Trophoblast cell (in vitro differentiated cells and primary cell): ENCODE results near the gene BCO1.

Experiments used
- DNase-seq, 2 donors: peaks; one replicate each; pipeline ENCODE4 v3.0.0-alpha.2; 2016
- H2AFZ ChIP-seq: 2 replicates; pipeline ENCODE4 v1.6.1; 2013; ENCODE audit warnings: low read length, moderate library complexity, mild to moderate bottlenecking; ENCODE audit not compliant: insufficient read depth, poor library complexity
- H2AK5ac ChIP-seq: 2 replicates; pipeline ENCODE4 v1.6.1; 2013; ENCODE audit warnings: mild to moderate bottlenecking, low read length
- H2BK120ac ChIP-seq: 2 replicates; pipeline ENCODE4 v1.6.1; 2013; ENCODE audit warnings: low read length, mild to moderate bottlenecking, moderate library complexity; ENCODE audit not compliant: insufficient read depth, poor library complexity
- H2BK12ac ChIP-seq: 2 replicates; pipeline ENCODE4 v1.6.1; 2013; ENCODE audit warnings: mild to moderate bottlenecking, low read length, moderate library complexity
- H2BK5ac ChIP-seq: 2 replicates; pipeline ENCODE4 v1.6.1; 2013; ENCODE audit warnings: low read length, low read depth, moderate library complexity, mild to moderate bottlenecking; ENCODE audit not compliant: poor library complexity
- H3K14ac ChIP-seq: 2 replicates; pipeline ENCODE4 v1.6.1; 2013; ENCODE audit warnings: mild to moderate bottlenecking, low read length
- H3K18ac ChIP-seq: 2 replicates; pipeline ENCODE4 v1.6.1; 2013; ENCODE audit warnings: mild to moderate bottlenecking, low read length
- H3K23ac ChIP-seq: 2 replicates; pipeline ENCODE4 v1.6.1; 2013; ENCODE audit warnings: low read length
- H3K27ac ChIP-seq: 2 replicates; pipeline ENCODE4 v1.5.1; 2013; ENCODE audit warnings: low read depth, mild to moderate bottlenecking, inconsistent platforms, low read length, moderate library complexity
- H3K27me3 ChIP-seq: 2 replicates; pipeline ENCODE4 v1.6.1; 2013; ENCODE audit warnings: inconsistent platforms, mild to moderate bottlenecking, low read length, moderate library complexity; ENCODE audit not compliant: insufficient read depth
- H3K36me3 ChIP-seq, 2 experiments: 1 replicate in 1 of 2; 2 replicates in 1 of 2; pipeline ENCODE4 v1.6.1; 2013; ENCODE audit warnings: low read length in 2 of 2, mild to moderate bottlenecking in 2 of 2, moderate library complexity in 1 of 2; ENCODE audit not compliant: insufficient read depth in 2 of 2, control insufficient read depth in 1 of 2
- H3K4ac ChIP-seq: 2 replicates; pipeline ENCODE4 v1.6.1; 2013; ENCODE audit warnings: low read depth, mild to moderate bottlenecking, low read length, moderate library complexity
- H3K4me1 ChIP-seq, 2 experiments: 1 replicate in 1 of 2; 2 replicates in 1 of 2; pipeline ENCODE4 v1.6.1; 2013; ENCODE audit warnings: low read length in 2 of 2, mild to moderate bottlenecking in 2 of 2, moderate library complexity in 1 of 2; ENCODE audit not compliant: insufficient read depth in 2 of 2, control insufficient read depth in 1 of 2
- H3K4me2 ChIP-seq: 2 replicates; pipeline ENCODE4 v1.6.1; 2013; ENCODE audit warnings: inconsistent platforms, mild to moderate bottlenecking, low read length, moderate library complexity
- H3K4me3 ChIP-seq: 2 replicates; pipeline ENCODE4 v1.5.1; 2013; ENCODE audit warnings: mild to moderate bottlenecking, low read depth, low read length, inconsistent platforms
- H3K79me1 ChIP-seq: one replicate; pipeline ENCODE4 v1.6.1; 2013; ENCODE audit warnings: low read length
- H3K79me2 ChIP-seq: 2 replicates; pipeline ENCODE4 v1.6.1; 2013; ENCODE audit warnings: low read length, mild to moderate bottlenecking; ENCODE audit not compliant: control insufficient read depth, insufficient read depth, poor library complexity
- H3K9ac ChIP-seq: 2 replicates; pipeline ENCODE4 v1.6.1; 2013; ENCODE audit warnings: mild to moderate bottlenecking, low read length
- H3K9me3 ChIP-seq: 2 replicates; pipeline ENCODE4 v1.6.1; 2013; ENCODE audit warnings: low read depth, mild to moderate bottlenecking, control low read depth, inconsistent platforms, low read length; ENCODE audit not compliant: insufficient read depth
- H4K12ac ChIP-seq: 2 replicates; pipeline ENCODE4 v1.6.1; 2013; ENCODE audit warnings: low read depth, mild to moderate bottlenecking, low read length, moderate library complexity
- H4K8ac ChIP-seq: 2 replicates; pipeline ENCODE4 v1.6.1; 2013; ENCODE audit warnings: low read depth, mild to moderate bottlenecking, low read length, moderate library complexity
- H4K91ac ChIP-seq: one replicate; pipeline ENCODE4 v1.6.1; 2013; ENCODE audit warnings: low read depth, mild to moderate bottlenecking, low read length, moderate library complexity
- WGBS: extraction: QIAGEN DNeasy Blood & Tissue Kit; methylation state at CpG from one replicate; pipeline ENCODE4 v1.1.7; 2013; ENCODE audit warnings: missing lambda C conversion rate; ENCODE audit not compliant: insufficient read length, insufficient coverage; ENCODE audit errors: extremely low coverage; 5-methylcytosine and 5-hydroxymethylcytosine counted together

The BCO1 gene

GRCh38 chr16:81210807-81211206 lies 27.7 kb upstream of the BCO1 start:
- no peak for DNase-seq
- Histone ChIP-seq H2AK5ac (no peak overlapping the region), H3K27me3 (no peaks in the 10 kb centered on the region), H3K14ac (no peak overlapping the region), H4K12ac (no peak overlapping the region), H2AFZ (no peak overlapping the region), H2BK5ac (no peak overlapping the region), H3K27ac (no peak overlapping the region), H3K4ac (no peak overlapping the region), H3K4me2 (no peak overlapping the region), H3K18ac (no peak overlapping the region), H3K36me3 (no peaks in the 10 kb centered on the region), H3K9ac (no peak overlapping the region), H2BK12ac (no peak overlapping the region), H3K4me1 (no peaks in the 10 kb centered on the region), H4K8ac (no peak overlapping the region), H3K23ac (no peak overlapping the region), H3K9me3 (peaks cover 2% of the 10 kb centered on the region), H3K79me2 (no peaks in the 10 kb centered on the region), H3K79me1 (no peaks in the 10 kb centered on the region), H2BK120ac (no peak overlapping the region), H3K4me3 (no peak overlapping the region), H4K91ac (no peak overlapping the region)
- no CpG with 5 or more reads among the region's 3 CpGs for WGBS

DNA sequence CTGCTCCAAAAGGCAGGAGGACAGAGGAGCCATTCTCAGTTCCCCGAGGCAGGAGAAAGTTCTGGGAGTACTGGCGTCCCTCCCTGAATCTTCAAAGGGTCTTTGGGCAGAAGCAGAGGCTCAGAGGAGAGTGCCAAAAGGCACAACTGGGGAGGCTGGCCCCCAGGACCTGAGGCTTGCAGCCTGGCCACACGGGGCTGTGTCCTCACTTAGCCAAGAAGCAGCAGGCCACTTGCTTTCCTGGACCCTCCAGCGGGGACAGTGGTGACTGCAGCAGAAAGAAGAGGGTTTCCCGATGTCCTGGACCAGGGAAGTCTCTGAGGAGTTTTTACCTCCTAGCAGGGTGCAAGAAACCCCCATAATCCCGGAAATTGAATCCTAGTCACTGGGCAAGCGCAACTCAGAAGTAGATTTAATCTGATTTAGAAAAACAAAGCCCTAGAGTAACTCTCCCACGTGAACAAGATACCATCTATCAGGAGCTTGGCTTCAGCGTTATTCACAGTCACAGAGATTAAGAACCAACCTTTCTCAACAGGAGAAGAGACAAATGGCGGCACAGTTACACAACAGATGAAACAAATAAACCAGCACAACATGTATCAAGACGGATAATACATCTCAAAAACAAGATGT lies 25.5 kb upstream of the BCO1 start:
- no peak overlapping the region for H2BK5ac ChIP-seq
- no peaks in the 10 kb centered on the region for H3K27me3 ChIP-seq
- no peak overlapping the region for H3K27ac ChIP-seq
- no peak overlapping the region for H2AFZ ChIP-seq
- no peak overlapping the region for H4K12ac ChIP-seq
- no peaks in the 10 kb centered on the region for H3K79me2 ChIP-seq
- H2BK120ac ChIP-seq, result no peak overlapping the region
- peaks cover 2% of the 10 kb centered on the region for H3K9me3 ChIP-seq
- no peaks in the 10 kb centered on the region for H3K36me3 ChIP-seq
- H3K79me1 ChIP-seq, result no peaks in the 10 kb centered on the region
- WGBS, result no CpG with 5 or more reads among the region's 11 CpGs
- H4K8ac ChIP-seq, result no peak overlapping the region
- H3K4ac ChIP-seq, result no peak overlapping the region
- no peak overlapping the region for H2BK12ac ChIP-seq
- H3K4me1 ChIP-seq, result no peaks in the 10 kb centered on the region
- H3K18ac ChIP-seq, result no peak overlapping the region
- H3K4me2 ChIP-seq, result no peak overlapping the region
- H2AK5ac ChIP-seq, result no peak overlapping the region
- no peak overlapping the region for H3K14ac ChIP-seq
- no peak overlapping the region for H3K23ac ChIP-seq
- no peak overlapping the region for H3K9ac ChIP-seq
- DNase-seq, result no peak
- H4K91ac ChIP-seq, result no peak overlapping the region
- H3K4me3 ChIP-seq, result no peak overlapping the region

DNA sequence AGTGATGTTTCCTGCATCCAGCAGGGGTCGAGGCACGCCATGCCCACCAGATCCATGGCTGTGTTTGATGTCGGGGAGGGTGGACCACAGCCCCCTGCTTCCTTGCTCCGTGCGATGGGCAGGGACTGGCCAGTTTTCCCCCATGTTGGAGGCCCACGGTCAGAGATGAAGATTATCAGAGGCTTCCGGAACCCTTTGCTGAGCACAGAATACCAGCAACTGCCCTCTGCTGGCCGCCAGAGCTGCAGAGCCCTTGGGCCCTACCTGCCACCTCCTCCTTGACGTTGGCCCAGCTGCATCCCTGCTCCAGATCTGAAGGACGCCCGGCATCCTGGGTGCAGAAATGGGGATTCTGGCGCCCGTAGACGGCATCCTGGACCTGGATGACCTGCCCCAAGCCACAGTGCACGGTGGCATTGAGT lies 23.7 kb upstream of the BCO1 start:
- Histone ChIP-seq H2BK12ac (no peak overlapping the region), H4K8ac (no peak overlapping the region), H3K4ac (no peak overlapping the region), H4K12ac (no peak overlapping the region), H2AFZ (no peak overlapping the region), H3K27me3 (no peaks in the 10 kb centered on the region), H3K4me1 (no peaks in the 10 kb centered on the region), H3K79me2 (no peaks in the 10 kb centered on the region), H2BK120ac (no peak overlapping the region), H3K27ac (no peak overlapping the region), H4K91ac (no peak overlapping the region), H3K4me2 (no peak overlapping the region), H3K9me3 (no peaks in the 10 kb centered on the region), H3K36me3 (no peaks in the 10 kb centered on the region), H3K14ac (no peak overlapping the region), H3K4me3 (no peak overlapping the region), H3K18ac (no peak overlapping the region), H3K79me1 (no peaks in the 10 kb centered on the region), H2BK5ac (no peak overlapping the region), H3K9ac (no peak overlapping the region), H3K23ac (no peak overlapping the region), H2AK5ac (no peak overlapping the region)
- peak; percentile 60 to 72 for DNase-seq
- no CpG with 5 or more reads among the region's 15 CpGs for WGBS

DNA sequence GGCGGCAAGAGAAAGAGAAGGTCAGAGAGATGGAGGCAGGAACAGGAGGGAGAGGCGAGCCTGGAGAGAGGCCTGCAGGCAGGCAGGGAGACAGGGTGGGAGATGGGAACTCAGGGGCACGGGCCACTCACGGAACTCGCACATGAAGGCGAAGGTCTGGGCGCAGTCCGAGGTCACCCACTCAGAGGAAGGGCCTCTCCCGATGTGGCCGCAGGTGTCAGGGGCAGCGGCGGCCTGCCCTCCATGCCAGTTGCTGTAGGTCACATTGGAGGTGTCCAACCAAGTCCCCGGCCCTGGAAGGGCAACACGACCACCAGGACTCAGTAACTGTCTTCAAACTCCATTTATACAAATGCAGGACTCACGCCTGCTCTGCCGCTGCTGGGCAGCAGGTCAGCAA lies 22.4 kb upstream of the BCO1 start:
- H2BK5ac ChIP-seq, result no peak overlapping the region
- H4K91ac ChIP-seq, result no peak overlapping the region
- no peak overlapping the region for H2AK5ac ChIP-seq
- peaks cover 2% of the 10 kb centered on the region for H3K9me3 ChIP-seq
- no peak overlapping the region for H2BK12ac ChIP-seq
- no peaks in the 10 kb centered on the region for H3K4me1 ChIP-seq
- H3K4me3 ChIP-seq, result no peak overlapping the region
- no peak overlapping the region for H3K18ac ChIP-seq
- no peaks in the 10 kb centered on the region for H3K79me1 ChIP-seq
- no peak for DNase-seq
- no peaks in the 10 kb centered on the region for H3K79me2 ChIP-seq
- H3K27me3 ChIP-seq, result no peaks in the 10 kb centered on the region
- H3K23ac ChIP-seq, result no peak overlapping the region
- H3K4me2 ChIP-seq, result no peak overlapping the region
- no CpG with 5 or more reads among the region's 16 CpGs for WGBS
- H3K14ac ChIP-seq, result no peak overlapping the region
- no peak overlapping the region for H2AFZ ChIP-seq
- H3K27ac ChIP-seq, result no peak overlapping the region
- H4K8ac ChIP-seq, result no peak overlapping the region
- no peak overlapping the region for H2BK120ac ChIP-seq
- no peak overlapping the region for H3K4ac ChIP-seq
- H4K12ac ChIP-seq, result no peak overlapping the region
- no peaks in the 10 kb centered on the region for H3K36me3 ChIP-seq
- no peak overlapping the region for H3K9ac ChIP-seq
